DOHH2 (cell line): ENCODE measurements around the gene ERCC4.

Source experiments
- H3F3A ChIP-seq: fragments of 200-600 bp; sonication (generic), shearing (Covaris generic); 2 replicates; pipeline ENCODE4 v1.6.0; 2016; ENCODE audit warnings: antibody characterized with exemption, mild to moderate bottlenecking; ENCODE audit not compliant: control insufficient read depth, insufficient read depth
- H3K27ac ChIP-seq: fragments of 200-600 bp; sonication (generic); 2 replicates; pipeline ENCODE4 v1.5.1; 2014; ENCODE audit warnings: low read depth, mild to moderate bottlenecking, low read length, moderate library complexity
- H3K27me3 ChIP-seq: fragments of 200-600 bp; sonication (generic); 2 replicates; pipeline ENCODE4 v1.6.1; 2014; ENCODE audit warnings: mild to moderate bottlenecking, low read length, mixed read lengths; ENCODE audit not compliant: control insufficient read depth
- H3K36me3 ChIP-seq: fragments of 200-600 bp; sonication (generic); 2 replicates; pipeline ENCODE4 v1.6.1; 2014; ENCODE audit warnings: mild to moderate bottlenecking, low read length, moderate library complexity, mixed read lengths; ENCODE audit not compliant: control insufficient read depth
- H3K4me1 ChIP-seq: fragments of 200-600 bp; sonication (generic); 2 replicates; pipeline ENCODE4 v1.6.1; 2014; ENCODE audit warnings: mild to moderate bottlenecking, low read length, mixed read lengths; ENCODE audit not compliant: control insufficient read depth
- H3K4me2 ChIP-seq: fragments of 200-600 bp; sonication (generic); 2 replicates; pipeline ENCODE4 v1.6.0; 2014; ENCODE audit warnings: mild to moderate bottlenecking, low read length, moderate library complexity
- H3K4me3 ChIP-seq: fragments of 200-600 bp; sonication (generic); 2 replicates; pipeline ENCODE4 v1.5.1; 2014; ENCODE audit warnings: mild to moderate bottlenecking, low read length, mixed read lengths
- H3K79me2 ChIP-seq: fragments of 200-600 bp; sonication (generic); 2 replicates; pipeline ENCODE4 v1.6.1; 2014; ENCODE audit warnings: mild to moderate bottlenecking, low read length, mixed read lengths; ENCODE audit not compliant: control insufficient read depth
- H3K9me2 ChIP-seq: fragments of 200-600 bp; sonication (generic); replicated peaks from 2 replicates; pipeline ENCODE4 v1.6.1; 2014; ENCODE audit warnings: mild to moderate bottlenecking, low read length, mixed read lengths; ENCODE audit not compliant: control insufficient read depth
- H3K9me3 ChIP-seq: fragments of 200-600 bp; sonication (generic); 2 replicates; pipeline ENCODE4 v1.6.1; 2014; ENCODE audit warnings: antibody characterized with exemption, low read length, mixed read lengths; ENCODE audit not compliant: control insufficient read depth, insufficient read depth
- H4K20me1 ChIP-seq: fragments of 200-600 bp; sonication (generic); 2 replicates; pipeline ENCODE4 v1.6.0; 2014; ENCODE audit warnings: low read depth, mild to moderate bottlenecking, antibody characterized with exemption, low read length, moderate library complexity; ENCODE audit not compliant: control insufficient read depth, insufficient read depth
- EZH2phosphoT487 ChIP-seq: fragments of 200-600 bp; sonication (generic); IDR thresholded peaks from 2 replicates; pipeline ENCODE4 v1.6.1; 2017; ENCODE audit warnings: borderline replicate concordance, mild to moderate bottlenecking, antibody characterized with exemption, low read length, moderate library complexity, mixed read lengths
- TF ChIP-seq, protein P1 (sequence below): fragments of 200-600 bp; sonication (generic); IDR thresholded peaks from one replicate; pipeline ENCODE4 v1.5.1; 2014; ENCODE audit warnings: antibody characterized with exemption, mild to moderate bottlenecking, low read depth, low read length; ENCODE audit not compliant: poor library complexity, severe bottlenecking

Gene ERCC4

DNA sequence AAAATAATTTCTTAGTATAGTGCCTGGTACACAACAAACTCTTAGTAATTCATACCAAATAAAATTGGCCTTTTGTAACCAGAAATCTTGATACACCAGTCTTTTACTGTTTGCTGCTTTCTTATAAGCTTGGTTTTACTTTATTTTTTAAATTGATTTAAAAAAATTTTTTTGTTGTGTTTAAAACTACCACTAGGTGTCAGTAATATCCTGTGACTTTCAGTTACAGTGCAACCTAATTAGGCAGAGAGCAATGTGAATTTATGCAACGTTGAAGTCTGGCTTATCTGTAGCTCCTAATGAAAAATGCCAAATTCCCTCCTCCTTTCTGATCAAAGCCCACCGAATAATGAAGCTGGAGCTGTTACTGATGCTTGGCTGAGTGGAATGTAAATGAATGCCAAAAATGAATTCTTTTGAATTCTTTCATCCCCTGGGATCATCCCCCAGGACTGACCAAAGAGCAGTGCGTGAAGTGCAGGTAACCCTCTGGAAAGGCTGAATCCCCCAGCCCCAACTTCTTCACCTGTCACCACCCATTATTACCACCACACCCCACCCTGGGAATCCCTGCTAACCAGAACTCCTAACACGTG lies 3.8 kb downstream of the ERCC4 start:
- Histone ChIP-seq H3K27ac (no peak overlapping the region), H3F3A (no peaks in the 10 kb centered on the region), H3K4me3 (no peak overlapping the region), H4K20me1 (no peaks in the 10 kb centered on the region), H3K36me3 (peaks cover 21% of the 10 kb centered on the region), H3K4me2 (no peak overlapping the region), H3K9me3 (no peaks in the 10 kb centered on the region), H3K27me3 (no peaks in the 10 kb centered on the region), H3K79me2 (peaks cover 10% of the 10 kb centered on the region), H3K4me1 (peaks cover 14% of the 10 kb centered on the region), H3K9me2 (no peaks in the 10 kb centered on the region)
- no peak for TF ChIP-seq EZH2phosphoT487
- TF ChIP-seq, protein P1, sequence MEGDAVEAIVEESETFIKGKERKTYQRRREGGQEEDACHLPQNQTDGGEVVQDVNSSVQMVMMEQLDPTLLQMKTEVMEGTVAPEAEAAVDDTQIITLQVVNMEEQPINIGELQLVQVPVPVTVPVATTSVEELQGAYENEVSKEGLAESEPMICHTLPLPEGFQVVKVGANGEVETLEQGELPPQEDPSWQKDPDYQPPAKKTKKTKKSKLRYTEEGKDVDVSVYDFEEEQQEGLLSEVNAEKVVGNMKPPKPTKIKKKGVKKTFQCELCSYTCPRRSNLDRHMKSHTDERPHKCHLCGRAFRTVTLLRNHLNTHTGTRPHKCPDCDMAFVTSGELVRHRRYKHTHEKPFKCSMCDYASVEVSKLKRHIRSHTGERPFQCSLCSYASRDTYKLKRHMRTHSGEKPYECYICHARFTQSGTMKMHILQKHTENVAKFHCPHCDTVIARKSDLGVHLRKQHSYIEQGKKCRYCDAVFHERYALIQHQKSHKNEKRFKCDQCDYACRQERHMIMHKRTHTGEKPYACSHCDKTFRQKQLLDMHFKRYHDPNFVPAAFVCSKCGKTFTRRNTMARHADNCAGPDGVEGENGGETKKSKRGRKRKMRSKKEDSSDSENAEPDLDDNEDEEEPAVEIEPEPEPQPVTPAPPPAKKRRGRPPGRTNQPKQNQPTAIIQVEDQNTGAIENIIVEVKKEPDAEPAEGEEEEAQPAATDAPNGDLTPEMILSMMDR, result peak; percentile 40

DNA sequence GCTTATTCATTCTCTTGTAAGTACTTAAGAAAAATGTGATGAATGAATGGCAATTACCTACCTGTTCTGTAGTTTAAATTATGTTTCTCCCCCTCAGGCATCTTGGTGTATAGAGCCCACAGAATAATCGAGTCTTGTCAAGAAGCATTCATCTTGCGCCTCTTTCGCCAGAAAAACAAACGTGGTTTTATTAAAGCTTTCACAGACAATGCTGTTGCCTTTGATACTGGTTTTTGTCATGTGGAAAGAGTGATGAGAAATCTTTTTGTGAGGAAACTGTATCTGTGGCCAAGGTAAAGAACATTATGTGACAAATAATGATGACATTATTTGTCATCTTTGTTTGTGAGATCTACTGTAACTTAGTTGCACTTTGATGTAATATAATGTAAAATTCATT lies 6.5 kb downstream of the ERCC4 start:
- H3K27ac ChIP-seq, result no peak overlapping the region

DNA sequence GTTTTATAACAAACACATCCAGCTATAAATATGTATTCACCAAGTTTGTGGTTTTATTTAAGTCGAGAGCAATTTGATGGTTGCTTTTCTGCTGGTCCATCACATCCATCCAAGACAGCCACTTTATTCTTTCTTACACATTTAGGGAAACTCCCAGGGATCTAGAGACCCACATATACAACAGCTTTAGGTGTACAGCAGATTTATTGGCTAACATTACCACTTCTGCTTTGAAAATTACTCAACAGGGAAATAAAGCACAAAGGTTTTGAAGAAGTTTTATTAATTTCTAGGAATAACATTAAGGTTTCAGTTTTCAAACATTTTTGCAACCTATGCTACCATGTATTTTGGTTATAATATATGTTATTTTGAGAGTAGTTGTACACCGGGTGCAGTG lies 6.9 kb downstream of the ERCC4 start:
- TF ChIP-seq EZH2phosphoT487, result no peak
- TF ChIP-seq, protein P1, result no peak
- no peaks in the 10 kb centered on the region for H4K20me1 ChIP-seq
- H3K27ac ChIP-seq, result no peak overlapping the region
- no peak overlapping the region for H3K4me2 ChIP-seq
- H3K9me3 ChIP-seq, result no peaks in the 10 kb centered on the region
- peaks cover 22% of the 10 kb centered on the region for H3K36me3 ChIP-seq
- no peak overlapping the region for H3K4me3 ChIP-seq
- H3K27me3 ChIP-seq, result no peaks in the 10 kb centered on the region
- no peaks in the 10 kb centered on the region for H3K9me2 ChIP-seq
- no peaks in the 10 kb centered on the region for H3K4me1 ChIP-seq
- no peaks in the 10 kb centered on the region for H3F3A ChIP-seq
- H3K79me2 ChIP-seq, result no peaks in the 10 kb centered on the region

More for the DNA sequence above, 6.5 kb downstream of the ERCC4 start:
- TF ChIP-seq, protein P1, result no peak
- TF ChIP-seq EZH2phosphoT487, result no peak
- H3K4me1 ChIP-seq, result no peaks in the 10 kb centered on the region; the same call in 1 of the 2 replicates
- H3K4me3 ChIP-seq, result no peak overlapping the region
- H3K27me3 ChIP-seq, result no peaks in the 10 kb centered on the region
- H3K79me2 ChIP-seq, result no peaks in the 10 kb centered on the region
- no peak overlapping the region for H3K4me2 ChIP-seq
- no peaks in the 10 kb centered on the region for H4K20me1 ChIP-seq
- no peaks in the 10 kb centered on the region for H3K9me3 ChIP-seq
- H3K9me2 ChIP-seq, result no peaks in the 10 kb centered on the region
- H3K36me3 ChIP-seq, result peaks cover 21% of the 10 kb centered on the region
- no peaks in the 10 kb centered on the region for H3F3A ChIP-seq
